Smooth muscle cell (in vitro differentiated cells): ENCODE measurements around the gene ABR. TPM values are rescaled to one million over a fixed set of nuclear protein-coding genes. Genes with fewer than 3 reads are reported as not detected.

ENCODE experiments used
- DNase-seq: peaks from one replicate; lab custom pipeline; 2025; ENCODE audit not compliant: unreplicated experiment; lab: John Stamatoyannopoulos, UW
- H2AFZ ChIP-seq: fragments of 200-600 bp; sonication (generic); 2 replicates; pipeline ENCODE4 v1.6.0; 2016; ENCODE audit warnings: antibody characterized with exemption, low read depth, mild to moderate bottlenecking
- H3F3A ChIP-seq: fragments of 200-600 bp; sonication (generic); 2 replicates; pipeline ENCODE4 v1.6.0; 2017; ENCODE audit warnings: antibody characterized with exemption, low read depth
- H3K27ac ChIP-seq: fragments of 200-600 bp; sonication (generic); 2 replicates; pipeline ENCODE4 v1.5.1; 2016; ENCODE audit warnings: low read depth, mild to moderate bottlenecking
- H3K27me3 ChIP-seq: fragments of 200-600 bp; sonication (generic); 2 replicates; pipeline ENCODE4 v1.6.1; 2016; ENCODE audit warnings: low read depth, mild to moderate bottlenecking
- H3K36me3 ChIP-seq: fragments of 200-600 bp; sonication (generic); 2 replicates; pipeline ENCODE4 v1.5.1; 2016; ENCODE audit warnings: low read depth
- H3K4me1 ChIP-seq: fragments of 200-600 bp; sonication (generic); 2 replicates; pipeline ENCODE4 v1.5.1; 2016; ENCODE audit warnings: low read depth
- H3K4me2 ChIP-seq: fragments of 200-600 bp; sonication (generic); 2 replicates; pipeline ENCODE4 v1.6.0; 2016; ENCODE audit warnings: mild to moderate bottlenecking
- H3K4me3 ChIP-seq: fragments of 200-600 bp; sonication (generic); 2 replicates; pipeline ENCODE4 v1.5.1; 2016; ENCODE audit warnings: mild to moderate bottlenecking
- H3K79me2 ChIP-seq: fragments of 200-600 bp; sonication (generic); 2 replicates; pipeline ENCODE4 v1.6.0; 2016; ENCODE audit warnings: low read depth, mild to moderate bottlenecking
- H3K9ac ChIP-seq: fragments of 200-600 bp; sonication (generic); 2 replicates; pipeline ENCODE4 v1.6.0; 2016; ENCODE audit warnings: low read depth
- H3K9me3 ChIP-seq: fragments of 200-600 bp; sonication (generic); replicated peaks from 2 replicates; pipeline ENCODE4 v1.5.1; 2016; ENCODE audit warnings: low read depth
- H4K20me1 ChIP-seq: fragments of 200-600 bp; sonication (generic); 2 replicates; pipeline ENCODE4 v1.6.0; 2016; ENCODE audit warnings: low read depth
- CTCF ChIP-seq: fragments of 200-600 bp; sonication (generic); IDR thresholded peaks from 2 replicates; pipeline ENCODE4 v1.5.1; 2017; ENCODE audit warnings: borderline replicate concordance, mild to moderate bottlenecking, antibody characterized with exemption; ENCODE audit not compliant: insufficient read depth, poor library complexity, severe bottlenecking
- WGBS: methylation state at CpG from one replicate; pipeline ENCODE4 v1.1.7; 2016; ENCODE audit warnings: low lambda C conversion rate; 5-methylcytosine and 5-hydroxymethylcytosine counted together
- polyA plus RNA-seq: library from polyadenylated mRNA; unstranded; fragments of >200 nt; fragmentation: Nextera tagmentation; extraction: Ambion mirVana; gene quantifications from 2 replicates; pipeline ENCODE4 v1.2.1, GENCODE V29; 2016
- total RNA-seq: library from RNA; depleted of rRNA; stranded (reverse); fragments of >200 nt; gene quantifications from 2 replicates; pipeline ENCODE4 v1.2.3, GENCODE V29; 2014

Gene ABR
- total and polyA plus RNA-seq, 2 experiments from 2014 or later, result 16.1 to 29.1 TPM

GRCh38 chr17:1030684-1031532 lies 148.9 kb downstream of the ABR start:
- H3F3A ChIP-seq, result no peaks in the 10 kb centered on the region
- 79% methylated on average over 36 of the region's 45 CpGs for WGBS
- no peak overlapping the region for H3K4me3 ChIP-seq
- H3K9me3 ChIP-seq, result no peaks in the 10 kb centered on the region
- no peak overlapping the region for H3K27ac ChIP-seq
- H3K36me3 ChIP-seq, result no peaks in the 10 kb centered on the region
- TF ChIP-seq CTCF, result no peak
- H3K79me2 ChIP-seq, result no peaks in the 10 kb centered on the region
- peaks cover 3% of the 10 kb centered on the region for H3K27me3 ChIP-seq
- no peak overlapping the region for H2AFZ ChIP-seq
- no peaks in the 10 kb centered on the region for H3K4me1 ChIP-seq
- DNase-seq, result no peak
- no peak overlapping the region for H3K4me2 ChIP-seq
- no peak overlapping the region for H3K9ac ChIP-seq
- peaks cover 82% of the 10 kb centered on the region for H4K20me1 ChIP-seq

- H3K9ac ChIP-seq, result no peak overlapping the region
- H3K4me3 ChIP-seq, result no peak overlapping the region
- no peak overlapping the region for H3K4me2 ChIP-seq
- H2AFZ ChIP-seq, result no peak overlapping the region
- no peak overlapping the region for H3K27ac ChIP-seq
- H4K20me1 ChIP-seq, result peaks cover 79% of the 10 kb centered on the region
- 90% methylated on average over 20 of the region's 20 CpGs for WGBS
- no peaks in the 10 kb centered on the region for H3K79me2 ChIP-seq
- H3K27me3 ChIP-seq, result peaks cover 3% of the 10 kb centered on the region
- DNase-seq, result no peak
- H3K4me1 ChIP-seq, result no peaks in the 10 kb centered on the region
- H3F3A ChIP-seq, result no peaks in the 10 kb centered on the region
- no peak for TF ChIP-seq CTCF
- H3K36me3 ChIP-seq, result no peaks in the 10 kb centered on the region
- no peaks in the 10 kb centered on the region for H3K9me3 ChIP-seq
Measured at GRCh38 chr17:1029922-1030644, 149.7 kb downstream of the ABR start.

GRCh38 chr17:1029196-1029921 lies 150.4 kb downstream of the ABR start:
- no peaks in the 10 kb centered on the region for H3K36me3 ChIP-seq
- H3K9me3 ChIP-seq, result no peaks in the 10 kb centered on the region
- H3K9ac ChIP-seq, result no peak overlapping the region
- peaks cover 76% of the 10 kb centered on the region for H4K20me1 ChIP-seq
- no peak overlapping the region for H2AFZ ChIP-seq
- no peak overlapping the region for H3K27ac ChIP-seq
- H3K4me3 ChIP-seq, result no peak overlapping the region
- H3K27me3 ChIP-seq, result peaks cover 3% of the 10 kb centered on the region
- no peaks in the 10 kb centered on the region for H3K79me2 ChIP-seq
- H3K4me2 ChIP-seq, result no peak overlapping the region
- TF ChIP-seq CTCF, result no peak
- H3K4me1 ChIP-seq, result no peaks in the 10 kb centered on the region
- no peak for DNase-seq
- H3F3A ChIP-seq, result no peaks in the 10 kb centered on the region
- 78% methylated on average over 27 of the region's 30 CpGs for WGBS
